GM18868 (cell line): Measurements from ENCODE around the gene FOCAD.
A peak's percentile ranks its signal among the peaks of the same experiment; 100 is the strongest.

ENCODE experiments used
- ATAC-seq: cut with Tn5 transposase; IDR thresholded peaks from one replicate; pipeline ENCODE4 v1.9.1; 2021; ENCODE audit warnings: mild to moderate bottlenecking, moderate library complexity; ENCODE audit not compliant: unreplicated experiment

FOCAD gene

GRCh38 chr9:20870115-20870514, 186.1 kb downstream of the FOCAD start:
- ATAC-seq = no peak

GRCh38 chr9:20872340-20872977, 188.4 kb downstream of the FOCAD start:
- no peak for ATAC-seq

GRCh38 chr9:20873240-20873865, 189.3 kb downstream of the FOCAD start:
- ATAC-seq = no peak

- ATAC-seq = no peak
Measured at GRCh38 chr9:20880271-20880670, 196.2 kb downstream of the FOCAD start.

- no peak for ATAC-seq
Measured at GRCh38 chr9:20880675-20881074, 196.6 kb downstream of the FOCAD start.

- no peak for ATAC-seq
Measured at GRCh38 chr9:20884985-20885593, 201.0 kb downstream of the FOCAD start.

GRCh38 chr9:20898885-20899554, 215.0 kb downstream of the FOCAD start:
- ATAC-seq = no peak

GRCh38 chr9:20903212-20903611, 219.2 kb downstream of the FOCAD start:
- ATAC-seq = no peak

GRCh38 chr9:20904995-20905394, 220.9 kb downstream of the FOCAD start:
- no peak for ATAC-seq

- no peak for ATAC-seq
Measured at GRCh38 chr9:20906326-20906725, 222.3 kb downstream of the FOCAD start.

- ATAC-seq = no peak
Measured at GRCh38 chr9:20908461-20908860, 224.4 kb downstream of the FOCAD start.

GRCh38 chr9:20914556-20914955, 230.5 kb downstream of the FOCAD start:
- ATAC-seq = no peak

- no peak for ATAC-seq
Measured at GRCh38 chr9:20921362-20921761, 237.3 kb downstream of the FOCAD start.

GRCh38 chr9:20925256-20926045, 241.4 kb downstream of the FOCAD start:
- no peak for ATAC-seq

- no peak for ATAC-seq
Measured at GRCh38 chr9:20929276-20929675, 245.2 kb downstream of the FOCAD start.

GRCh38 chr9:20930836-20931235, 246.8 kb downstream of the FOCAD start:
- ATAC-seq = no peak

GRCh38 chr9:20940447-20941173, 256.6 kb downstream of the FOCAD start:
- ATAC-seq = peak; percentile 35

- peak; percentile 97 for ATAC-seq
Measured at GRCh38 chr9:20941174-20941690, 257.2 kb downstream of the FOCAD start.

- no peak for ATAC-seq
Measured at GRCh38 chr9:20944507-20944906, 260.4 kb downstream of the FOCAD start.

GRCh38 chr9:20945269-20945668, 261.2 kb downstream of the FOCAD start:
- ATAC-seq = no peak
